ENCODE data around the gene MACROD2. TPM values are rescaled to one million over a fixed set of nuclear protein-coding genes. Genes with fewer than 3 reads are reported as not detected.

The MACROD2 gene
- total RNA-seq, 5 donors from 2014 or later (not counting 1 experiment from before 2014, with no cell fraction given): 0.23 to 1.3 (median 0.51) TPM; not detected in 2

GRCh38 chr20:14799545-14800216 lies 804.4 kb downstream of the MACROD2 start:
- ChIA-PET POLR2A (no interaction called here), CTCF (interaction anchor here in 1 of 2 donors (0.7 kb wide), 1 partner anchor 164 kb away, joined by 3 read pairs; no protein-coding TSS in a partner anchor)
- Mint-ChIP-seq H3K36me3 (no peaks in the 10 kb centered on the region), H3K27me3 (no peaks in the 10 kb centered on the region), H3K9me3 (peaks cover 10 to 28% (median 12%) of the 10 kb centered on the region in 3 donors), H3K4me1 (no peaks in the 10 kb centered on the region), H3K4me3 (no peak overlapping the region), H3K27ac (no peak overlapping the region)
- H3K36me3 ChIP-seq (ENCODE audit: control insufficient read depth in 2 of 2, extremely low read depth in 1 of 2, insufficient read depth in 1 of 2, low read length in 1 of 2): no peaks in the 10 kb centered on the region
- H3K4me1 ChIP-seq (ENCODE audit: control insufficient read depth in 1 of 2, extremely low read depth in 1 of 2, insufficient read depth in 2 of 2, low read length in 2 of 2): no peaks in the 10 kb centered on the region
- no peaks in the 10 kb centered on the region for H3K27me3 ChIP-seq (replicated peaks in 1 of 2; ENCODE audit: control insufficient read depth in 2 of 2, extremely low read depth in 1 of 2, insufficient read depth in 2 of 2, low read length in 1 of 2)
- ATAC-seq (replicated peaks in 1 of 4) (no peak), DNase-seq (no peak)
- H3K4me3 ChIP-seq (ENCODE audit: control insufficient read depth in 1 of 2, extremely low read depth in 1 of 2, low read length in 1 of 2): no peak overlapping the region
- H3K9me3 ChIP-seq: no peaks in the 10 kb centered on the region
- H3K27ac ChIP-seq (ENCODE audit: low read length): no peak overlapping the region
- WGBS (ENCODE audit: insufficient coverage): no CpG with 5 or more reads among the region's 5 CpGs

GRCh38 chr20:14800707-14801425 lies 805.5 kb downstream of the MACROD2 start:
- WGBS (ENCODE audit: insufficient coverage): 83% methylated on average over 4 of the region's 7 CpGs

DNA sequence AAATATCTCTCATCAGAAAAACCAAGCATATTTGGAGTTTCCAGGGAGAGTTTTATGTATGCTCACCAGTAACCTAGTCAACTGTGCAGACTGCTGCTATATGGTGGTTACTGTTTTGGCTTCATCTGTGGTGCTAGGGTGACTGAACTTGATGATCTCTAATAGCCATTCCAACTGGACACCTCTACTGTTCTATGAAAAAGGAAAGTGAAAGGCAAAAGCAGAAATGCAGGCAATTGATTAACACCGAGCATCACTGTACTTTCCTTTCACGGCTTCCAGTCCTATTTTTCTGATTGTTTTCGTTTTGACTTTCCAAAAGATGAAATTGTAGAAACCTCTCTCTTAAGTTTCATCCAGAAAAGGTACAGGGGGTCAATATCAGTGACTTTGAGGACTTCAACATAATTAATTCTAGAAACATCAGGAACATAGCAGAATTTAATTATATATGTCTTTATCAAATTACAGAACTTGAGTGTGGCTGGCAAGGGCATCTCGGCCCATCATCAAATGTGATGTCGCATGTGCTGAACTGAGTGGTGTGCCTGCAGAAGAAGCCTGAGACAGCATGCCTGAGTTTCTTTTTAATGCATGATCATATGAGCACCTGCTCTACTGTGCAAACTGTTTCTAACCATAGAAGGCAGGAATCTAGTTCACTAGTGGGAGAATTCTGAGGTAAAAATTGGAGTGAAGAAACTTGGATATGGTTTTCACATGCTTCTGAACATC lies 806.4 kb downstream of the MACROD2 start:
- H3K4me3 Mint-ChIP-seq: no peak overlapping the region
- DNase-seq: no peak

More at GRCh38 chr20:14800707-14801425, 805.5 kb downstream of the MACROD2 start:
- DNase-seq (no peak), ATAC-seq (replicated peaks in 1 of 4) (no peak)
- H3K9me3 Mint-ChIP-seq: peaks cover 4 to 21% (median 5%) of the 10 kb centered on the region in 3 donors
- ChIA-PET CTCF (no interaction called here), POLR2A (no interaction called here)
- no peaks in the 10 kb centered on the region for H3K4me1 Mint-ChIP-seq
- Histone ChIP-seq H3K27me3 (replicated peaks in 1 of 2; ENCODE audit: control insufficient read depth in 2 of 2, extremely low read depth in 1 of 2, insufficient read depth in 2 of 2, low read length in 1 of 2) (no peaks in the 10 kb centered on the region), H3K9me3 (no peaks in the 10 kb centered on the region), H3K4me1 (ENCODE audit: control insufficient read depth in 1 of 2, extremely low read depth in 1 of 2, insufficient read depth in 2 of 2, low read length in 2 of 2) (no peaks in the 10 kb centered on the region), H3K36me3 (ENCODE audit: control insufficient read depth in 2 of 2, extremely low read depth in 1 of 2, insufficient read depth in 1 of 2, low read length in 1 of 2) (no peaks in the 10 kb centered on the region), H3K4me3 (ENCODE audit: control insufficient read depth in 1 of 2, extremely low read depth in 1 of 2, low read length in 1 of 2) (no peak overlapping the region), H3K27ac (ENCODE audit: low read length) (no peak overlapping the region)
- H3K27me3 Mint-ChIP-seq: no peaks in the 10 kb centered on the region
- no peaks in the 10 kb centered on the region for H3K36me3 Mint-ChIP-seq
- H3K27ac Mint-ChIP-seq: no peak overlapping the region
- H3K4me3 Mint-ChIP-seq: no peak overlapping the region

DNA sequence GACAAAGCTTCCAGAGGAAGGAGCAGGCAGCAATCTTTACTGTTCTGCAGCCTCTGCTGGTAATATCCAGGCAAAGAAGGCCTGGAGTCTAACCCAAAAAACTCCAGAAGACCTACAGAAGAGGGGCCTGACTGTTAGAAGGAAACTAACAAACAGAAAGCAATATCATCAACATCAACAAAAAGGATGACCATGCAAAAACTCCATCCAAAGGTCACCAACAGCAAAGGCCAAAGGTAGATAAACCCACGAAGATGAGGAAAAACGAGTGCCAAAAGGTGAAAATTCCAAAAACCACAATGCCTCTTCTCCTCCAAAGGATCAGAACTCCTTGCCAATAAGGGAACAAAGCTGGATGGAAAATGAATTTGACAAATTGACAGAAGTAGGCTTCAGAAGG lies 811.9 kb downstream of the MACROD2 start:
- H3K4me1 ChIP-seq (ENCODE audit: control insufficient read depth in 1 of 2, extremely low read depth in 1 of 2, insufficient read depth in 2 of 2, low read length in 2 of 2): no peaks in the 10 kb centered on the region
- Mint-ChIP-seq H3K36me3 (no peaks in the 10 kb centered on the region), H3K9me3 (peaks cover 13 to 43% (median 17%) of the 10 kb centered on the region in 3 donors), H3K27me3 (no peaks in the 10 kb centered on the region), H3K4me3 (no peak overlapping the region), H3K4me1 (no peaks in the 10 kb centered on the region), H3K27ac (no peak overlapping the region)
- ATAC-seq (replicated peaks in 1 of 4): no peak
- H3K9me3 ChIP-seq: no peaks in the 10 kb centered on the region
- POLR2A ChIA-PET: interaction anchor here in 1 of 2 donors (0.7 kb wide), 1 partner anchor 32 kb away, joined by 3 read pairs; no protein-coding TSS in a partner anchor
- CTCF ChIA-PET: no interaction called here
- no peak overlapping the region for H3K4me3 ChIP-seq (ENCODE audit: control insufficient read depth in 1 of 2, extremely low read depth in 1 of 2, low read length in 1 of 2)
- DNase-seq: no peak
- H3K27ac ChIP-seq (ENCODE audit: low read length): no peak overlapping the region
- H3K27me3 ChIP-seq (replicated peaks in 1 of 2; ENCODE audit: control insufficient read depth in 2 of 2, extremely low read depth in 1 of 2, insufficient read depth in 2 of 2, low read length in 1 of 2): no peaks in the 10 kb centered on the region
- no peaks in the 10 kb centered on the region for H3K36me3 ChIP-seq (ENCODE audit: control insufficient read depth in 2 of 2, extremely low read depth in 1 of 2, insufficient read depth in 1 of 2, low read length in 1 of 2)
- no CpG with 5 or more reads among the region's 2 CpGs for WGBS (ENCODE audit: insufficient coverage)

More for the DNA sequence above, 806.4 kb downstream of the MACROD2 start:
- no peaks in the 10 kb centered on the region for H3K4me1 ChIP-seq (ENCODE audit: control insufficient read depth in 1 of 2, extremely low read depth in 1 of 2, insufficient read depth in 2 of 2, low read length in 2 of 2)
- ChIA-PET CTCF (no interaction called here), POLR2A (no interaction called here)
- Mint-ChIP-seq H3K9me3 (peaks cover 4 to 24% (median 5%) of the 10 kb centered on the region in 3 donors), H3K36me3 (no peaks in the 10 kb centered on the region), H3K27me3 (no peaks in the 10 kb centered on the region), H3K27ac (no peak overlapping the region), H3K4me1 (no peaks in the 10 kb centered on the region)
- H3K36me3 ChIP-seq (ENCODE audit: control insufficient read depth in 2 of 2, extremely low read depth in 1 of 2, insufficient read depth in 1 of 2, low read length in 1 of 2): no peaks in the 10 kb centered on the region
- no peak for ATAC-seq (replicated peaks in 1 of 4)
- H3K27ac ChIP-seq (ENCODE audit: low read length): no peak overlapping the region
- H3K27me3 ChIP-seq (replicated peaks in 1 of 2; ENCODE audit: control insufficient read depth in 2 of 2, extremely low read depth in 1 of 2, insufficient read depth in 2 of 2, low read length in 1 of 2): no peaks in the 10 kb centered on the region
- no peaks in the 10 kb centered on the region for H3K9me3 ChIP-seq
- 92% methylated on average over 2 of the region's 5 CpGs for WGBS (ENCODE audit: insufficient coverage)
- H3K4me3 ChIP-seq (ENCODE audit: control insufficient read depth in 1 of 2, extremely low read depth in 1 of 2, low read length in 1 of 2): no peak overlapping the region

DNA sequence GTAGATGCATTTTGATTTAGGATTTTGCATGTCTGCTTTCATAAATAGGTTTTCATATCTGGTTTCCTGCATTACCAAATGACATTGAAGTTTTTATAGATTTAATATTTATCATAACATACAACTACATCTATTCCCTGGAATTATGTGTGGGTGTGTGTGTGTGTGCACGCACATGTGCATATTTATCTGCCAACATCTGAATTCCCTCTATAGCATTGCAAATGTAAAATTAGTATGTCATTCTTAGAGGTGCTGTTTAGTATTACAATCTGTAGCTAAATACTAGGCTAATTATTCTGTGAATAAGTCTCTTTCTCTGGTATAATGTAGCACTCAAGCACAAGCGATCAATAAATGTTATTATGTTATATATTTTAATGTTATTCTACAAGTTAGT lies 820.0 kb downstream of the MACROD2 start:
- POLR2A ChIA-PET: interaction anchor here in 1 of 2 donors (0.7 kb wide), 1 partner anchor 132 kb away, joined by 5 read pairs; no protein-coding TSS in a partner anchor
- no peaks in the 10 kb centered on the region for H3K4me1 ChIP-seq (ENCODE audit: control insufficient read depth in 1 of 2, extremely low read depth in 1 of 2, insufficient read depth in 2 of 2, low read length in 2 of 2)
- ATAC-seq (replicated peaks in 1 of 4) (no peak), DNase-seq (no peak)
- CTCF ChIA-PET: no interaction called here
- Mint-ChIP-seq H3K27ac (no peak overlapping the region), H3K36me3 (no peaks in the 10 kb centered on the region), H3K4me1 (no peaks in the 10 kb centered on the region), H3K27me3 (no peaks in the 10 kb centered on the region), H3K4me3 (no peak overlapping the region), H3K9me3 (peaks cover 12 to 21% (median 14%) of the 10 kb centered on the region in 3 donors)
- no peak overlapping the region for H3K4me3 ChIP-seq (ENCODE audit: control insufficient read depth in 1 of 2, extremely low read depth in 1 of 2, low read length in 1 of 2)
- no CpG with 5 or more reads among the region's 2 CpGs for WGBS (ENCODE audit: insufficient coverage)
- no peaks in the 10 kb centered on the region for H3K27me3 ChIP-seq (replicated peaks in 1 of 2; ENCODE audit: control insufficient read depth in 2 of 2, extremely low read depth in 1 of 2, insufficient read depth in 2 of 2, low read length in 1 of 2)
- H3K9me3 ChIP-seq: no peaks in the 10 kb centered on the region
- no peak overlapping the region for H3K27ac ChIP-seq (ENCODE audit: low read length)
- H3K36me3 ChIP-seq (ENCODE audit: control insufficient read depth in 2 of 2, extremely low read depth in 1 of 2, insufficient read depth in 1 of 2, low read length in 1 of 2): no peaks in the 10 kb centered on the region

DNA sequence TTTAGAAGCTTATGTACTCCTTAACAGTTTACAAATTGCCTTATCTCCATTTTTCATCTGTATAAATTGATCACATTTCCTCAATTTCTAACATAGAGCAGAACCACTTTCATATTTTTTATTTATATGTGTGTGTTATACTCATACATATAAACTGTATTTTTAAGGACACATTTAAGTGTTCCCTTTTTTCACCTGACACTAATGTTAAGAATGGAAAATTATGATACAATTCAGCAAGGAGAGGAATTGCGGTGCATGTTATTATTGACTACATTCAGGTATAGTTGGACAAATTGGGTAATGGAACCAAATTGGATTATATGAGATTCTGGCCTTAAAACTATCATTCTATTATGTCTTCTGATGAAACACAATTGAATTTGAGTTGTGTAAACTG lies 821.2 kb downstream of the MACROD2 start:
- H3K9me3 ChIP-seq: no peaks in the 10 kb centered on the region
- ChIA-PET CTCF (no interaction called here), POLR2A (no interaction called here)
- no peak overlapping the region for H3K4me3 ChIP-seq (ENCODE audit: control insufficient read depth in 1 of 2, extremely low read depth in 1 of 2, low read length in 1 of 2)
- H3K4me1 ChIP-seq (ENCODE audit: control insufficient read depth in 1 of 2, extremely low read depth in 1 of 2, insufficient read depth in 2 of 2, low read length in 2 of 2): no peaks in the 10 kb centered on the region
- Mint-ChIP-seq H3K4me3 (no peak overlapping the region), H3K27me3 (no peaks in the 10 kb centered on the region), H3K4me1 (no peaks in the 10 kb centered on the region), H3K9me3 (peaks cover 14 to 16% (median 14%) of the 10 kb centered on the region in 3 donors), H3K36me3 (no peaks in the 10 kb centered on the region), H3K27ac (no peak overlapping the region)
- DNase-seq: no peak
- ATAC-seq (replicated peaks in 1 of 4): no peak
- no CpG with 5 or more reads among the region's 1 CpG for WGBS (ENCODE audit: insufficient coverage)
- no peaks in the 10 kb centered on the region for H3K36me3 ChIP-seq (ENCODE audit: control insufficient read depth in 2 of 2, extremely low read depth in 1 of 2, insufficient read depth in 1 of 2, low read length in 1 of 2)
- no peak overlapping the region for H3K27ac ChIP-seq (ENCODE audit: low read length)
- H3K27me3 ChIP-seq (replicated peaks in 1 of 2; ENCODE audit: control insufficient read depth in 2 of 2, extremely low read depth in 1 of 2, insufficient read depth in 2 of 2, low read length in 1 of 2): no peaks in the 10 kb centered on the region

Data from T-cell (primary cell).